ENCODE measurements around the gene FAM234B. TPM values are rescaled to one million over a fixed set of nuclear protein-coding genes. Genes with fewer than 3 reads are reported as not detected.

Gene FAM234B
- total RNA-seq, 1 experiment from 2014 or later = 3.3 TPM

DNA sequence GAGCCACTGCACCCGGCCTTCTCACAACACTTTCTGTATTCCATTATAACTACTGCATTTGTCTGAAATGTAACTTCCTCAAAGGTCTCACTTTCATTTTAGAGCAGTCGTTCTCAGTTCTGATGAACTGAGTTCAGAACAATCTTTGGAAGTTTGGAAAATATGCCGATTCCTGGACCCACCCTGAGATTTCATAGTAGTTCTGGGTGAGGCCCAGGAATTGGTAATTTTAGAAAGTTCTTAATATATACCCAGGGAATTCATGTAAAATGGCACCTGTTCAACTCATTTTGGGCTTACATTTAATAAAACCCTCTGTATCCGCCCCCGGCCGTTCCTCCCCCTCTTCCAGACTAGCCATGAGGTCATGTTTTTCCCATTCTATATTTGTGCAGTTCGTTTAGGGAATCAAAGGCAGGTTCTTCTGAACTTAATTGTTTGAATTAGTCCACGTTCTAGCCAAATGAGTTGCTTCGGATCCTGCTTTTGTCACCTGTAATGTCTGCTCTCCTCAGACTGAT, 53.4 kb downstream of the FAM234B start:
- peak overlapping the region; percentile 99 for H3K27ac ChIP-seq (ENCODE audit: low read length)
- TF ChIP-seq, protein P1, sequence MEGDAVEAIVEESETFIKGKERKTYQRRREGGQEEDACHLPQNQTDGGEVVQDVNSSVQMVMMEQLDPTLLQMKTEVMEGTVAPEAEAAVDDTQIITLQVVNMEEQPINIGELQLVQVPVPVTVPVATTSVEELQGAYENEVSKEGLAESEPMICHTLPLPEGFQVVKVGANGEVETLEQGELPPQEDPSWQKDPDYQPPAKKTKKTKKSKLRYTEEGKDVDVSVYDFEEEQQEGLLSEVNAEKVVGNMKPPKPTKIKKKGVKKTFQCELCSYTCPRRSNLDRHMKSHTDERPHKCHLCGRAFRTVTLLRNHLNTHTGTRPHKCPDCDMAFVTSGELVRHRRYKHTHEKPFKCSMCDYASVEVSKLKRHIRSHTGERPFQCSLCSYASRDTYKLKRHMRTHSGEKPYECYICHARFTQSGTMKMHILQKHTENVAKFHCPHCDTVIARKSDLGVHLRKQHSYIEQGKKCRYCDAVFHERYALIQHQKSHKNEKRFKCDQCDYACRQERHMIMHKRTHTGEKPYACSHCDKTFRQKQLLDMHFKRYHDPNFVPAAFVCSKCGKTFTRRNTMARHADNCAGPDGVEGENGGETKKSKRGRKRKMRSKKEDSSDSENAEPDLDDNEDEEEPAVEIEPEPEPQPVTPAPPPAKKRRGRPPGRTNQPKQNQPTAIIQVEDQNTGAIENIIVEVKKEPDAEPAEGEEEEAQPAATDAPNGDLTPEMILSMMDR (conservative IDR thresholded peaks at IDR 0.05; ENCODE audit: low read depth, low read length) = no peak
- no peak for TF ChIP-seq EZH2 (IDR thresholded peaks at IDR 0.05; ENCODE audit: low read length, unreplicated experiment)
- TF ChIP-seq EZH2phosphoT487 (IDR thresholded peaks at IDR 0.05; ENCODE audit: borderline replicate concordance, low read length) = no peak
- H3K36me3 ChIP-seq (ENCODE audit: low read depth, low read length) = no peaks in the 10 kb centered on the region
- no TSS peak for BruUV-seq (replicated peaks)
- ChIA-PET POLR2A (ENCODE audit: unreplicated experiment) (interaction anchor here (2.3 kb wide), 1 partner anchor 99 kb away, joined by 17 read pairs; the partner anchor contains the start of gene EMP1), CTCF (interaction anchor here (1.2 to 2.0 kb wide), 2 partner anchors 109 to 114 kb away, joined by 3 to 17 read pairs; no protein-coding TSS in a partner anchor)
- H3K9me3 ChIP-seq (ENCODE audit: low read length) = no peaks in the 10 kb centered on the region
- no peaks in the 10 kb centered on the region for H3K27me3 ChIP-seq (ENCODE audit: low read length)
- no peaks in the 10 kb centered on the region for H4K20me1 ChIP-seq (ENCODE audit: low read length)
- peaks cover 13% of the 10 kb centered on the region for H3F3A ChIP-seq (ENCODE audit: low read length, unreplicated experiment)
- no peaks in the 10 kb centered on the region for H3K9me2 ChIP-seq (replicated peaks; ENCODE audit: low read length)
- ATAC-seq = no peak
- peak overlapping the region; percentile 81 for H2AFZ ChIP-seq (ENCODE audit: low read length)
- intact Hi-C loops (cut with micrococcal nuclease) = loop anchor here (1.0 to 10.0 kb wide), 7 partner anchors 38 to 293 kb away; partner anchors contain the start of genes EMP1, FAM234B and HEBP1
- no peaks in the 10 kb centered on the region for H3K79me2 ChIP-seq (ENCODE audit: low read length)
- H3K4me2 ChIP-seq (ENCODE audit: low read length) = peak overlapping the region; percentile 90
- peak overlapping the region; percentile 97 for H3K9ac ChIP-seq (ENCODE audit: low read length)
- H3K4me1 ChIP-seq (ENCODE audit: insufficient read depth, low read length) = peaks cover 72% of the 10 kb centered on the region
- peak overlapping the region; percentile 61 for H3K4me3 ChIP-seq (ENCODE audit: low read length)
- peak; percentile 21 for DNase-seq

DNA sequence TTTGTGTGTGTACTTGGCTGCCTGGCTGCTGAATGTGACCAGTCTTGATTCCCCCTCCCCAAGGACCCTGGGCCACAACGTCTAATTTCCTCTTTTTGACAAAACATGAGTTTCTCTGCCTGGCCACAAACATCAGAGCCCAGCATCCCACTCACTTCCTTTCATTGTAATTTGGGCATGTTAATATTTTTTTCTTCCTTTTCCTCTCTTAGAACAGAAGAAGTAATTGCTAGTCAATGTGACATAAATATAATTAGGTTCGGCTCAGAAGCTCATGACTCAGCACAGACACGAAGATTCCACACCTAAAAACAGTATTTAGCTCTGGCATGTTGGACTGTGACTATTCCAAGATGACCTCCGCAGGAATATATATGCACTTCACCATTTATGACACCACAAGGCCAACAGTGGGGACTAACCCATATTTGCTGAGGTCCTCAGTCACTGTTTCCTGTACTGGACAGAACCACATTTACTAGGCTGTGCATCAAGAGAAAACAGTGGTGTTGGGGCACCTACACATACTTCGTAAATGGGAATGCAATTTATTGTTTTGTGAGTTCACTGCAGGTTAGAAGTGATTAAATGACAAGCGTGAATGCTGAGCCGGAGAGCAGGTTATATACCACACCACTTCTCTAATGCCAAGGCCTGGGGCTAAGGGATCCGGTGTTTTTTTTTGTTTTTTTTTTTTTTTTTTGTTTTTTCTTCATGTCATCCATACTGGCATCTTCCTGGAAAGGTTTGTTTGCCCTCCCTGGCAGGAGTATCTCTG, 55.1 kb downstream of the FAM234B start:
- CTCF ChIA-PET = interaction anchor here (0.6 to 2.0 kb wide), 2 partner anchors 97 to 113 kb away, joined by 4 to 17 read pairs; partner anchors contain the start of gene EMP1
- no peaks in the 10 kb centered on the region for H3K79me2 ChIP-seq (ENCODE audit: low read length)
- H3K36me3 ChIP-seq (ENCODE audit: low read depth, low read length) = no peaks in the 10 kb centered on the region
- H2AFZ ChIP-seq (ENCODE audit: low read length) = no peak overlapping the region
- H3K4me3 ChIP-seq (ENCODE audit: low read length) = peak overlapping the region; percentile 61; the same call in 1 of the 2 replicates
- TF ChIP-seq EZH2phosphoT487 (IDR thresholded peaks at IDR 0.05; ENCODE audit: borderline replicate concordance, low read length) (no peak), EZH2 (IDR thresholded peaks at IDR 0.05; ENCODE audit: low read length, unreplicated experiment) (no peak)
- TF ChIP-seq, protein P1 (conservative IDR thresholded peaks at IDR 0.05; ENCODE audit: low read depth, low read length) = no peak
- POLR2A ChIA-PET (ENCODE audit: unreplicated experiment) = interaction anchor here (0.5 to 2.3 kb wide), 7 partner anchors 28 to 312 kb away, joined by 3 to 17 read pairs (median 4); partner anchors contain the start of gene EMP1
- peaks cover 70% of the 10 kb centered on the region for H3K4me1 ChIP-seq (ENCODE audit: insufficient read depth, low read length)
- H3F3A ChIP-seq (ENCODE audit: low read length, unreplicated experiment) = peaks cover 18% of the 10 kb centered on the region
- H3K27ac ChIP-seq (ENCODE audit: low read length) = peak overlapping the region; percentile 99
- H3K27me3 ChIP-seq (ENCODE audit: low read length) = no peaks in the 10 kb centered on the region
- intact Hi-C loops (cut with micrococcal nuclease) = loop anchor here (2.0 to 10.0 kb wide), 3 partner anchors 54 to 294 kb away; partner anchors contain the start of genes FAM234B and HEBP1
- H3K9ac ChIP-seq (ENCODE audit: low read length) = peak overlapping the region; percentile 97
- DNase-seq (peak; percentile 35), ATAC-seq (peak; percentile 3)
- peak overlapping the region; percentile 90 for H3K4me2 ChIP-seq (ENCODE audit: low read length)
- H3K9me3 ChIP-seq (ENCODE audit: low read length) = no peaks in the 10 kb centered on the region
- H3K9me2 ChIP-seq (replicated peaks; ENCODE audit: low read length) = no peaks in the 10 kb centered on the region
- TSS peak; percentile 55 for BruUV-seq (replicated peaks)
- no peaks in the 10 kb centered on the region for H4K20me1 ChIP-seq (ENCODE audit: low read length)

All from PC-3 (cell line).